Ovary (tissue), 3 donors: ENCODE data around the gene INSYN2A.

Source experiments
- CTCF ChIP-seq, 3 donors: fragments of 450-650 bp in 2 of 3; fragments of 200-600 bp in 1 of 3; IDR thresholded peaks; one replicate each; pipeline versions ENCODE4 v1.5.1 to v1.8.0; 2016 to 2022; ENCODE audit warnings: antibody characterized with exemption in 3 of 3, mild to moderate bottlenecking in 1 of 3
- EP300 ChIP-seq: sonication (generic); formaldehyde crosslinking; IDR thresholded peaks from one replicate; pipeline ENCODE4 v1.6.1; 2017; ENCODE audit warnings: antibody characterized with exemption
- POLR2A ChIP-seq: fragments of 450-650 bp; IDR thresholded peaks from one replicate; pipeline ENCODE4 v1.6.1; 2017; ENCODE audit warnings: antibody characterized with exemption, mild to moderate bottlenecking, moderate library complexity
- donor health status: DM: no; HTN: no; CAD: no.

- no peak for TF ChIP-seq CTCF (IDR thresholded peaks at IDR 0.05)
- no peak for TF ChIP-seq POLR2A
- TF ChIP-seq EP300 = no peak
Measured at GRCh38 chr10:127198307-127198706, 1.9 kb upstream of the INSYN2A start.
